Effector memory CD4-positive, alpha-beta T cell (primary cell): ENCODE results near the gene TIPRL.

Experiments used
- DNase-seq, 3 donors: peaks; one replicate each; pipeline ENCODE4 v3.0.0-alpha.2; 2020
- H3K27ac ChIP-seq: 2 replicates; pipeline ENCODE4 v1.7.0; 2013; ENCODE audit warnings: mild to moderate bottlenecking, low read length, moderate library complexity; ENCODE audit not compliant: insufficient read depth, poor library complexity, severe bottlenecking
- H3K27me3 ChIP-seq: replicated peaks from 2 replicates; pipeline ENCODE4 v1.7.0; 2013; ENCODE audit warnings: mild to moderate bottlenecking, low read length; ENCODE audit not compliant: insufficient read depth, control insufficient read depth, poor library complexity, severe bottlenecking
- H3K36me3 ChIP-seq: 2 replicates; pipeline ENCODE4 v1.7.0; 2013; ENCODE audit warnings: mild to moderate bottlenecking, low read length, moderate library complexity; ENCODE audit not compliant: control insufficient read depth, insufficient read depth
- H3K4me1 ChIP-seq: 2 replicates; pipeline ENCODE4 v1.7.0; 2013; ENCODE audit warnings: low read length, mild to moderate bottlenecking; ENCODE audit not compliant: control insufficient read depth, insufficient read depth, poor library complexity, severe bottlenecking
- H3K4me3 ChIP-seq: 2 replicates; pipeline ENCODE4 v1.7.0; 2013; ENCODE audit warnings: low read length, low read depth, mild to moderate bottlenecking; ENCODE audit not compliant: insufficient read depth, poor library complexity, severe bottlenecking
- H3K9me3 ChIP-seq: 2 replicates; pipeline ENCODE4 v1.7.0; 2013; ENCODE audit warnings: mild to moderate bottlenecking, low read length, moderate library complexity; ENCODE audit not compliant: control insufficient read depth

The TIPRL gene

DNA sequence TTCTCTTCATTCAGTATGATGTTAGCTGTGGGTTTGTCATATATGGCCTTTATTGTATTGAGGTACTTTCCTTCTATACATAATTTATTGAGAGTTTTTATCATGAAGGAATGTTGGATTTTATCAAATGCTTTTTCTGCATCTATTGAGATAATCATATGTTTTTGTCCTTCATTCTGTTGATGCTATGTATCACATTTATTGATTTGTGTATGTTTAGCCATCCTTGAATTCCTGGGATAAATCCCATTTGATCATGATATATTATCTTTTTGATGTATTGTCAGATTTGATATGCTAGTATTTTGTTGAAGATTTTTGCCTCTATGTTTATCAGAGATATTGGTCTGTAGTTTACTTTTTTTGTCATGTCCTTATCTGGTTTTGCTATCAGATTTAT lies 21.1 kb upstream of the TIPRL start:
- Histone ChIP-seq H3K27ac (no peak overlapping the region), H3K27me3 (peaks cover 1% of the 10 kb centered on the region), H3K36me3 (no peaks in the 10 kb centered on the region), H3K9me3 (no peaks in the 10 kb centered on the region), H3K4me1 (no peaks in the 10 kb centered on the region), H3K4me3 (no peak overlapping the region)
- no peak for DNase-seq

DNA sequence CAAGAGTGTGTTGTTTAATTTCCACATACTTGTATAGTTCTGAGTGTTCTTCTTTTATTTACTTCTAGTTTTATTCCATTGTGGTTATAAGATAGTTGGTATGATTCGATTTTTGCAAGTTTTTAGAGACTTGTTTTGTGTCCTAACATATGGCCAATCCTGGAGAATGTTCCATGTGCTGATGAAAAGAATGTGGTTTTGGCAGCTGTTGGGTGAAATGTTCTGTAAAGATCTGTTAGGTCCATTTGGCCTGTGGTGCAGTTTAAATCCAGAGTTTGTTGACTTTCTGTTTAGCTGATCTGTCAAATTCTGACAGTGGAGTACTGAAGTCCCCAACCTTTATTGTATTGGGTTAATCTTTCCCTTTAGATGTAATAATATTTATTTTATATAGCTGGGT lies 19.5 kb upstream of the TIPRL start:
- DNase-seq = no peak
- no peaks in the 10 kb centered on the region for H3K4me1 ChIP-seq
- H3K4me3 ChIP-seq = no peak overlapping the region
- H3K27ac ChIP-seq = no peak overlapping the region
- no peaks in the 10 kb centered on the region for H3K9me3 ChIP-seq
- no peaks in the 10 kb centered on the region for H3K36me3 ChIP-seq
- peaks cover 2% of the 10 kb centered on the region for H3K27me3 ChIP-seq

GRCh38 chr1:168159979-168160378 lies 18.8 kb upstream of the TIPRL start:
- Histone ChIP-seq H3K36me3 (no peaks in the 10 kb centered on the region), H3K9me3 (no peaks in the 10 kb centered on the region), H3K27me3 (peaks cover 2% of the 10 kb centered on the region), H3K4me1 (no peaks in the 10 kb centered on the region), H3K4me3 (no peak overlapping the region), H3K27ac (no peak overlapping the region)
- DNase-seq = no peak

DNA sequence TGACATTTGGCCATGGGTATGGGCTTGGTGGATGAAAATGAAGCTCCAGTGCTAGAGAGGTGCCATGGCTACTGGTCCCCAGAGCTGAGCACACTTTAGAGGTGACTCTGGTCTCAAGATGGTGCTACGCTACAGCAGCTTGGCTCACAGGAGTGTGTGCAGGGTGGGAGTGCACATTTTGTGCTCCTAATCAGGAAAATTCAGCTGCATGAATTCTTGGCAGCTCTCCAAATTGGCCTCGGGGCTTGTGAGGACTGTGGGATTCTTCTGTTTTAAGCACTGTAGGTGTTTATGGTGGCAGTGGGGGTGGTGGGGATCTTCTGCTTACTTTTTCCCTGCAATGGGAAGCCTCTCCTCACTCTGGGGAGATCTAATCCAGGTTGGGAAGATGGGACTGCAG lies 17.3 kb upstream of the TIPRL start:
- Histone ChIP-seq H3K9me3 (no peaks in the 10 kb centered on the region), H3K4me1 (no peaks in the 10 kb centered on the region), H3K4me3 (no peak overlapping the region), H3K27me3 (peaks cover 2% of the 10 kb centered on the region), H3K36me3 (no peaks in the 10 kb centered on the region), H3K27ac (no peak overlapping the region)
- no peak for DNase-seq

- H3K4me3 ChIP-seq = no peak overlapping the region
- H3K27ac ChIP-seq = no peak overlapping the region
- peaks cover 2% of the 10 kb centered on the region for H3K27me3 ChIP-seq
- H3K9me3 ChIP-seq = no peaks in the 10 kb centered on the region
- no peak for DNase-seq
- H3K36me3 ChIP-seq = no peaks in the 10 kb centered on the region
- no peaks in the 10 kb centered on the region for H3K4me1 ChIP-seq
These were observed 15.1 kb upstream of the TIPRL start for GRCh38 chr1:168163670-168164069.

GRCh38 chr1:168164771-168165170 lies 14.0 kb upstream of the TIPRL start:
- Histone ChIP-seq H3K4me3 (no peak overlapping the region), H3K9me3 (no peaks in the 10 kb centered on the region), H3K4me1 (no peaks in the 10 kb centered on the region), H3K27ac (no peak overlapping the region), H3K36me3 (no peaks in the 10 kb centered on the region), H3K27me3 (peaks cover 2% of the 10 kb centered on the region)
- no peak for DNase-seq

- no peak overlapping the region for H3K4me3 ChIP-seq
- H3K27me3 ChIP-seq = no peaks in the 10 kb centered on the region
- no peak overlapping the region for H3K27ac ChIP-seq
- no peaks in the 10 kb centered on the region for H3K9me3 ChIP-seq
- no peaks in the 10 kb centered on the region for H3K36me3 ChIP-seq
- DNase-seq = no peak
- no peaks in the 10 kb centered on the region for H3K4me1 ChIP-seq
These were observed 11.0 kb upstream of the TIPRL start for GRCh38 chr1:168167806-168168205.

DNA sequence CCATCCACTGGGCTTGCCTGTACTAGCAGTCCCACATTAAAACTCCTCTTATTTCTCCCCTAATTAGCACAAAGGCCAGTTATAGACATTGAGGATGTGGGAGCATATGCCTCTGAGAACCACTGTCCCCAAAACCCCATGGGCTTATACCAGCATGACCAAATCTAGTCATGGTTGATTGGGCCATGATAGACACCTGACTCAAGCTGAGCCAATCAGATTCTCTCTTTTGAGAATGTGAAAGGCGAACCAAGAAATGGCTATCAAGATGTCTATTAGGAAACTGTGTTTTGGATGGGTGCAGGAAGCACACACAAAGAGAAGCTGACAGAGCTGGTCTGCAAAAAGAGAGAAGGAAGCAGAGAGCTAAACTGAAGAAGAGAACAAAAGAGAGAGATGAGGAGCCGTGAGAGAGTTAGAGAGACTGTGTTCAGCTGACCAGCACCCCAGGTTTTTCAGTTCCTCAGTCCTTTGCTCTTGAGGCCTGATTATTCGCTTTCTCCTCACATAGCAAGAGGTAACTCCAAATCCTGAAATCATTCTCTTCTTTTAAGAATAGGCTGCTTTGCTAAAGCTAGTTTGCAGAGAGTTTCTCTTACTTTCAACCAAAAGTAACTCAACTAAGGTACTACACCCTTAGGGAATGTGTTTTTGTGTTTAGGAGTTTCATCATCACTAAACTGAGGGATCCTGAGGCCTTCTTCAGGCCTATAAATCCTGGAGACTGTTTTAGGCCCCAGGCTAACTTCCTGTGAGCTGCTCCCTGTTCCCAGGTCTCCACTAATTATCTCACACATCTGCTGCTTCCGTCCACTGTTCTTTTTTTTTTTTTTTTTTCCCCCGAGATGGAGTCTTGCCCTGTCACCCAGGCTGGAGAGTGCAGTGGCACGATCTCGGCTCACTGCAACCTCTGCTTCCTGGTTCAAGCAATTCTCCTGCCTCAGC lies 7.9 kb upstream of the TIPRL start:
- Histone ChIP-seq H3K4me3 (no peak overlapping the region), H3K27me3 (no peaks in the 10 kb centered on the region), H3K27ac (no peak overlapping the region), H3K36me3 (no peaks in the 10 kb centered on the region), H3K4me1 (no peaks in the 10 kb centered on the region), H3K9me3 (no peaks in the 10 kb centered on the region)
- no peak for DNase-seq

DNA sequence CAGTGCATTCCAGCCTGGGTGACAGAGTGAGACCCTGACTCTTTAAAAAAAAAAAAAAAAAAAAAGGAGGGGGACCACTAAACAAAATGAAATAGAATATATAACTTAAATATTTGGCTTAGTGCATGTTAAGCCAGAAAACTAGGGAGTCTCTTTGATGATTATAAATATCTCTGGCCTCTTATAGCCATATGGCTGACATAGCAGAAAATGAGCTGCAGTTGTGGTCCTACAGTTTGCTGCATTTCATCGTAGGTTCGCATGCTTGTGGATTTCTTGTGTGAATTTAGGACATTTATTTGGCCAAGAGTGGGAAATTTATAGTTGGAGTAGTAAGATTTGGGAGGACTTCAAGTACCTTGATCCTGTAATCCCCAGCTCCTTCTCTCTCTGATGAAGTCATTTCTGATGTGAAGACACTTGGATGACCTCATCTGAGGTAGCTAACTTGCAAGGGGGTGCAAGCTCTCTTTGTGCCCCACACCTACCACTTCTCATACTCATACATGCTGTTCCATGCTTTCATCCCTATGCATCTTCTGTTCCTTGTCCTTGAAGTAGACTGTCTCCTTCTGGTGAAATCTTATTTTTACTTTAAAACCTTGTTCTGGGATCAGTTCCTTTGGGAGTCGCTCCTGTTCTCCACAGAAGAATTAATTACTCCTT lies 6.4 kb upstream of the TIPRL start:
- Histone ChIP-seq H3K27me3 (no peaks in the 10 kb centered on the region), H3K36me3 (no peaks in the 10 kb centered on the region), H3K4me1 (no peaks in the 10 kb centered on the region), H3K4me3 (no peak overlapping the region), H3K27ac (no peak overlapping the region), H3K9me3 (no peaks in the 10 kb centered on the region)
- DNase-seq = no peak

- no peaks in the 10 kb centered on the region for H3K36me3 ChIP-seq
- no peak for DNase-seq
- peak overlapping the region; percentile 96 for H3K27ac ChIP-seq
- no peaks in the 10 kb centered on the region for H3K9me3 ChIP-seq
- peaks cover 10% of the 10 kb centered on the region for H3K4me1 ChIP-seq
- H3K27me3 ChIP-seq = no peaks in the 10 kb centered on the region
- peak overlapping the region; percentile 90 for H3K4me3 ChIP-seq
These were observed 530 bp upstream of the TIPRL start for GRCh38 chr1:168178227-168178637.
